GM21447 (cell line): ENCODE measurements around the gene SPART.
"Not testable (repeated sequence)": the region's sequence is repeated elsewhere in the genome, so short reads cannot be mapped to it uniquely, and the experiment has no call there.

Experiments used
- ATAC-seq: cut with Tn5 transposase; IDR thresholded peaks from one replicate; pipeline ENCODE4 v1.9.1; 2021; ENCODE audit not compliant: unreplicated experiment

The SPART gene

DNA sequence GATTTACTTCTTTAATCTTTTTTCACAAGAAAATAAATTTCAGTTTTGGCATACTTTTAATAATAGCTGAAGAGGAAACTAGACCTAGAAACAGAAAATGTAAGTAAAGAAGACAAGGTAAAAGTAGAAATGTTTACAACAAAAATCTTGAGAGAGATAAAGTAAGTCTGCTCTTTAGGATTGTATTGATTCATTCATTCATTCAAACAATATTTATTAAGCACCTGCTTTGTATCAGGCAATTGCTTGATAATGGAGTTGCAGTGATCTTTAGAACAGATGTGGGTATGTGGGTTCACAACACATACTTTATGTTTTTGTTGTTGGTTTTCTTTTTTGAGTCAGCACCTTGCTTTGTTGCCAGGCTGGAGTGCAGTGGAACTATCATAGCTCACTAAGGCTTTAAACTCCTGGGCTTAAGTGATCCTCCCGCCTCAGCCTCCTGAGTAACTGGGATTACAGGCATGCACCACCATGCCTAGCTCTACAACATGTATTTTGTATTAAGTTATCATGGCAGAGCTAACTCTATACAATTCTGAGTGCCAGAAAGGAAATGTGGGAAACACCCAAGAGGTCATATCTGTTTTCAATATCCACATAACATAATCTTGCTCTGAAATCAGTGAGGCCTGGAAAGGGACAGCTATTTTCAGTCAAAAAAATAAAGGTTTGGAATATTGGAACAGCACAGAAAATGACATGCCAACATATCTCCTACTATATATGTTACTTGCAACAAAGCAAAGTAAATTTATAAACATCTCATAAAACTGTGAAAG is 8.8 kb upstream of the SPART start:
- ATAC-seq, result no peak

DNA sequence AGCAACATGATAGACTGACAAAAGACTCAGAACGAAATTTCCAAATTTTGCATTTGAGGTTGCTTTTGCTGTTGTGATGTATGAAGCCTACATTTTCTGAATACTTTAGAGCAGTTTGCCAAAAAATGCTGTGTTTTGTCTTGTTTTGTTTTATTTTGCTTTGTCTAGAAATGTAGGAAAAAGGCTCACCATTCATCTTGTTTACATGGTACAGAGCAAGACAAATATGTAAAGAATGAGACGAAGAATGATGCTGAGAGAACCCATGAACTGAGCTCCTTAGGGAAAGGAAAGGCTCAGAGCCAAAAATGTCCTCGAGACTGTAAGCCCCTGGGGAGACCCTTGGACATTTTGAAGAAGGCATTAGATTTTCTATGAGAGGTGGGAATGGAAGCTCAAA is 6.8 kb upstream of the SPART start:
- ATAC-seq, result no peak

DNA sequence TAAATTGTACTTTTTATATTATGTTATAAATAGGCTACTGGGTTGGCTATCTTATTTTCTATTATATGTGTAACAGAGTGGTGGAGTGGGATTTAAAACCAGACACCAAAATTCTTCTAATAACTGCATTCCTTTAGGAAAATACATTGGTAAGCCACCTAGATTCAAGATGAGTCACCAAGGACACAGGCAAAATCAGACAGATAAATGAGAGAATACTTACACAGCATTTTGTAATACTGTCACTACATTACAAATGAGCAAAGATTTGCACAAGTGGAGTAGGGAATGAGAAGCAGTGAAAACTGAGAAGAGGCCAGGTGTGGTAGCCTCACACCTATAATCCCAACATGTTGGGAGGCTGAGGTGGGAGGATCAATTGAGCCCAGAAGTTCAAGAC is 6.2 kb upstream of the SPART start:
- no peak for ATAC-seq

DNA sequence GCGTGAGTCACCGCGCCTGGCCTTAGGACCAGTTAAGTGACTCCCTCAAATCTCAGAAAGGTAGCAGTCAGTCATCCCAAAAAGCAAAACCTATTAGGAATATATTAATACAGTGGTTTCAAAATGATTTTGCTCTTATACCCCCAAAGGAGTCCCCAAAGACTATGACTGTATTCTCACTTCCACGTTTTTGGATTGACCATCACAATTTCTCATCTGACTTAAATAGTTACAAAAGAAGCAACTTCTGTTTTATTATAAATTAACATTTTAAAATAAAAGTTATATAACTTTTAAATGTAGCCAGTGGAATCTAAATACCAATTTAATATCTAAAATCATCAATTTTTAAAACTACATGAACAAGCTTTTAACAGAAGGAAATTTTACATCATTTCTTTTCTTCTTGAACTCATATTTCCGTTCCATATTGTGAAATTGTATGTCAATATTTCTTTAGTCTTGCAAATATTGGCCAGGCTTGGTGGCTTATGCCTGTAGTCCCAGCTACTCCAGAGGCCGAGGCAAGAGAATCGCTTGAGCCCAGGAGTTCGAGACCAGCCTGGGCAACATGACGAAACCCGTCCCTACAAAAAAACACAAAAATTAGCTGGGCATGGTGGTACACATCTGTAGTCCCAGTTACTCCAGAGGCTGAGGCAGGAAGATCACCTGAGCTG is 1.5 kb upstream of the SPART start:
- ATAC-seq, result no peak

DNA sequence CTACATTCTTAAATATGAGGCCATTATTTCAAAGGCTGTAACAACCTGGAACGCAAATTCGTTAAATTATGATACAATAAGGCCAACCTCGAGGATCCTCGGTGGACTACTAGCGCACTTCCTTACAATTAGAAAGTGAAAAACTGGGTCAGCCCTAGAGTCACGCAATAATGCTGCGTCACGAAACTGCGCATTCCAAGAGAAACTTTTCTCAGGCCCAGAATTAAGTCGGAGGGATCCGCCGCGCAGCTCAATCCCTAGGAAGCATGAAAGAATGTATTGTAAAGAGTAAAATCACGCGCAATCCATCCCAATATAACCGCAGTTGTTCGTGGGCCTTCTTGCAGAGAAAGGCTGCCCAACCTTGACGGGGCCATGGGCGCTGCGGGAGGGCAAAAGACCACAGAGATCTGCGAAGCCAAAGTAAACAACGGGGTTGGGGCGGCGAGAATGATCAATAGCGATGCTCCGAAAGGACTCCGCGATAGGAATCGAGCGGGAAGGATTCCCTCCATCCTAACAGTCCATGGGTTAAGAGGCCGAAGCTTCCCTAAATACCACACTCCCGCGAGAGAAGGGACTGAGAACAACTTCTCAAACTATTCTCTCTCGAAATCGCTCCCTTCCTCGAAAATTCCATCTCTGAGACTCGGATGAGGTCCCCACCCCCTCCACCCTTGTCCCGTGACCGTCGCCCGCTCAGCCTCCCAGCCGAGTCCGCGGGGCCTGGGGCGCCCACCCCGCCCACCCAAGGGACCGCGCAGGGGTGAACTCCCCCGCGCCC is 564 bp downstream of the SPART start:
- peak; percentile 26 for ATAC-seq

DNA sequence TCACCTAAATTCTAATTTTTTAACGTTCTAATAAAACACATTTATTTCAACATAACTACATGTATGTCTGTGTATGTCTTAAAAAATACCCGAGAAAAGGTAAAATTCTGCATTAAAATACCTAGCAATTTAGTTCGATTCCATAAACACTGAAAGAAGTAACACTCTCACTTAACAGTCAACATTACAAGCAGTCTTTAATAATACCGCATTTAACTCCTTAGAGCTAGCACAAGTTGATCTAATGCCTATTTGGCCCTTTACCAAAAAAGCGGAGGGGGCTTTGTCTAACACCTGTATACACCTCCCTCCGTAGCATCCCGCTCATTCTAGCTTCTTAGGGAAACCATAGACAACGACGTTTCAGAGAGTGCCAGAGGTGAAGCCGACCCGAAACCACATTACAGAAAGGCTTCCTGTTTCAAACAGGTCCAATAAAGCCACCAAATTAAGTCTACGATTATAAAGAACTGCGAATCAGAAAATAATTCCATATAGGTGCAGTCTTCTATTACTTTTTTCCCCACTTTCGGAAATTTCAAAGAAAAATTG is 1.2 kb downstream of the SPART start:
- no peak for ATAC-seq

DNA sequence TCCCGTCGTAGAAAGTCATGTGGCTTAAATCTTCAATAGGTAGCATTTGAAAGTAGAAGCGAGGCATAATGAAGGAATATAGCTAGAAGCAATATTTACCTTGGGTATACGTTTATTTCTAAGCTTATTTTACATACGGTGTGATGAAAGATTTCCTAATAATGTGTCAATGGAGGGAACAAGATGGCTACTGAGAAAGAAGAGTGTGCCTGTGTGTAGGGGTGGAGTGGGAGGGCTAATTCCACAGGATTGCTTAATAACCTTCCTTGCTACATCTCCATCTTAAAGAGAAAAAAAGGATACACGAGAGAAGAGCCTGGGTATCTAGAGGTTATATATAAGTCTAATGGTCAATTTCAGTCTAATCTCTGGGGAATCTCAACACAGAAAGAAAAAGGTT is 2.0 kb downstream of the SPART start:
- ATAC-seq, result no peak

DNA sequence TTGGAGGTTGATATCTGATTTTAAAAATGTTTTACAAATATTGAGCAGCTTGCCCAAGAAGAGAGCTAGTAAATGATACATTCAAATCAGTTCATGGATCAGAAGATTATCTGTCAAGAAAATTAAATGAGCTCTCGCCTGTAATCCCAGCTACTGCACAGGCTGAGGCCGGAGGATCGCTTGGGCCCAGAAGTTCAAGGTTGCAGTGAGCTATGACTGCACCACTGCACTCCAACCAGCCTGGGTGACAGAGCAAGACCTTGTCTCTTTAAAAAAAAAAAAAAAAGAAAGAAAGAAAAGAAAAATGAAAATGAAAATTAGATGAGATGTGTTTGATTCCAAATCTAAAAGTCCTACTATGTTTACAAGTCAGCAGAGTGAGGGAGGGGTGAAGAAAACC is 2.4 kb downstream of the SPART start:
- no peak for ATAC-seq

DNA sequence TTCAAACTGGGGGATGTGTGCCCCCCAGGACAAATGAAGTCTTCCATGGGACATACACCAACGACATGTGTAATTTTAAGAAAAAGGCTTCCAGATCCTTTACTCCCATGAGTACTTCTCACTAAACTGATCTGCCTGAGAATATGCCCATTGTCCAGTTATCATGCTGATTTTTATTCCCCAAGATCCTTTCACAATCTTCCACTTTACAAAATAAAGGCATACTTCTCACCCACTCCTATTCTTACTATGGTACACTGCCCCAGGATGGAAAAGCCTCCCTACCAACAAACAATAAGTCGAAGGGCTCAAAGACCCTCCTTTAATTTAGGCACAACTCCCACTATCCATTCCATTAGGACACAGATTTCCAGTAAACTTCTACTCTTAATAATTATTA is 3.5 kb downstream of the SPART start:
- no peak for ATAC-seq

DNA sequence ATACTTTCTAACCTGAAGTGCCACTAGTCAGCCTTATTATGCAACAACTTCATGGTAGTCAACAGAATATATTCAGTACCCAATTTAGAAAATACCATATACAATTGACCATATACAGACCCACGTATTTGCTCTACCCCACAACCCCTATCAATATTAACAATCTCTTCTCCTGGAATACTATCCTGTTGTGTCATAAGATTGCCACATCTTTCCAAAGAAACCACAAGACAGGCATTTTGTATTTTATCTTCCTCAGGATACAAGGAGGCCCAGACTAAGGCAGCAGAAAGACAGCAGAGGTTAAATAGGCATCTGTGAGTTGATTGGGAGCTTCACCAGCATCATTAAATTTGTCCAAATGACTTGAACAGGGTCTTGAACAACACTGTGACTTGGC is 4.5 kb downstream of the SPART start:
- ATAC-seq, result no peak

DNA sequence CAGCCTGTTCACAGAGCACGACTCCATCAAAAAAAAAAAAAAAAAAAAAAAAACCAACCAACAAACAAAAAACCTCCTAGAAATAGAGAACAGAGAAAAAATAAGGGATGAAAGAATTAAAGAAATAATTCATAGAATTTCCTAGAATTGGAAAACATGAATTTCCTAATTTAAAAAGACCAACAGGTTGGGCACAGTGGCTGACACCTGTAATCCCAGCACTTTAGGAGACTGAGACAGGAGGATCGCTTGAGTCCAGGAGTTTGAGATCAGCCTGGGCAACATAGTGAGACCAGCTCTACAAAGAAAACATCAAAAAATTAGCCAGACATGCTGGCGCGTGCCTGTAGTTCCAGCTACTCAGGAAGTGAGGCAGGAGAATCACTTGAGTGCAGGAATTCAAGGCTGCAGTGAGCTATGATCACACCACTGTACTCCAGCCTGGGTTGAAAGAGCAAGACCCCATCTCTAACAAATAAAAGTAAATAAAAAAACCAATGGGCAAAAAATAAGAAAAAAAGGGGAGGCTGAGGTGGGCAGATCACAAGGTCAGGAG is 6.5 kb downstream of the SPART start:
- ATAC-seq, result no peak

DNA sequence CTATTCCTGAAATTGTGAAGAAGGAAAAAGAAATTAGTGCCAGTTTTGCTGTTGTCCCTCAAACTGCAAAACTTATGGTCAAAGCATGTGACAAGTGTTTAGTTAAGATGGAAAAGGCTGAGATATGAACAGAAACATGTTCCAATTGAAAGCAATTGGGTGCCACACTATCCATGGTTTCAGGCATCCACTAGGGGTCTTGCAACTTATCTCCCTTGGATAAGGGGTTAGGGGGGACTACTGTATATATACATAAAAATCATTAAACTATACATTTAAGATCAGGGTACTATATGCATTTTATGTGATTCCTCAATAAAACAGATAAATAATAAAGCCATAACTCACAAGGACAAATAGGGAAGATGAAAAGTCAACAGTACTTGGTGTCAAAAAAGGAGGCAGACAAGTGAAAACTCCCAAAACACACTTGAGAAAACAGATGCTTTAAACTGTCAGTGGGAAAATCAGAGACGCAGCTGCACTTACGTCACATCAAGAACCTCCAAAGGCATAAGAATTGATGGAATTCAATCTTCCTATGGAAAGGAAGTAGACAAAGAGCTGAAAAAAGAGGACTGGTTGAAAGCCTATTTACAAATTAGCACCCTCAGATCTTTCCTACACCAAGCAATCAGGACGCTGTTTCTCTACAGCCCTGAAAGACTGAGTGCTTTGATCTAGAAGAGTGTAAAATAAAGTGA is 8.1 kb downstream of the SPART start:
- ATAC-seq, result no peak

DNA sequence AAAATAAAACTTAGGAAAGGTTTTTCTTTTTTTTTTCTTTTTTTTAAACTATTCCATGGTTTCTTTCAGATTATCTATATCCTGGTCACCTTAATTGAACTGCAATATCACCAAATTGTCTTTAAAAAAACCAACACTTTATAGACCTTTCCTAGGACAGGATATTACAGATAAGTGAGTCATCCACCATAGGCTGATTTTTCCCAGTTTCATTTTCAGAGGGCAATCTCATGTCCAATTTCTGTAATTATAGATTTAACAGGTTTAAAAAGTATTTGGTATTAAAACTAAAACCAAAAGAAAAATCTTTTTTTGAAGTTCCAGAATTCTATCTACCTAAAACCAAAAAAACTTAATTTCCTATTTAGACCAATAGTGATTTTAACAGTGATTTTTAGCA is 13.2 kb downstream of the SPART start:
- ATAC-seq, result no peak

DNA sequence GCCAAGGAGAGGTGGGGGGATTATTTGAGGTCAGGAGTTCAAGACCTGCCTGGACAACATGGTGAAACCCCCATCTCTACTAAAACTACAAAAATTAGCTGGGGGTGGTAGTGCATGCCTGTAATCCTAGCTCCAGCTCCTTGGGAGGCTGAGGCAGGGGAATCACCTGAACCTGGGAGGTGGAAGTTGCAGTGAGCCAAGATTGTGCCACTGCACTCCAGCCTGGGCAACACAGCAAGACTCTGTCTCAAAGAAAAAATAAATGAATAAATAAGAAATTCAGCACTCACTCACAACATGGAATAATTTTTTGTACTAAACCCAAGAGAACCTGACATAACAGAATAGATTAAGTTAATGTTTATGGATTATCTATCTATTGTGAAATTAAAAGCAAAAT is 13.9 kb downstream of the SPART start:
- not testable (repeated sequence) for ATAC-seq

DNA sequence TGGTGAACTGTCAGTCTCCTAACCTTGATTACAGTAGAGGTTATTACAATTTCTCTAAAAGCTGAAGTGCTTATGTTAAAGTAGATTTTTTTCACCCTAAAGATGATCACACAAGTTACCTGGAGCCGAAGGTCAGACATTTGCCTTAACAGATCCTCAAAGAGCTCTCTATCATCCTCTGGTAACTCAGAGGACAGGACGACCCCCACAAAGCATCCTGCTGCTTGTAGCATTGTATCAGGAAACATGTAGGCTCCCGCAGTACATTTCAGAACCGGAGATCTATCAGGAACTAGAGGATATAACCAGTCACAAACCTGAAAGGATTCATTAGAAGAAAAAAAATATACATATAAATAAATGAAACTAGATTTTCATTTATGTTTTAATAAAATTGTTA is 14.9 kb downstream of the SPART start:
- no peak for ATAC-seq

DNA sequence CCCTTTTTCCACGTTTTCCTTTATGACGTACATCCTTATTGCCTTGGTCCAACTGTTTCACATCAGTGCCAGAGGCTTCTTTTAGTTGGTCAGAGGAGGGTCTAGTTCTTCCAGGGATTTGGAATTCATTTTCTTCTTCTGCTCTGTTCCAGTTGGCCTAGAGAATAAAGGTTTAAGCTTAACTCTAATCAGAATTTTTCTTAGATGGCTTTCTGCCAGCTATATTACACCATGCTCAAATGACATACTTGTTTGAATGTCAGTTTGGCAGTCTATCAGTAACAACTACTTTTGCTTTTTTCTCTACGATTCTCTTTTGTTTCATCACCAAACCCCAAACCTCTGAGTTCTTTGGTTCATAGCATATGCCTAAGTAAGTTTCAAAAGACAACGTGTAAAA is 16.8 kb downstream of the SPART start:
- ATAC-seq, result no peak

DNA sequence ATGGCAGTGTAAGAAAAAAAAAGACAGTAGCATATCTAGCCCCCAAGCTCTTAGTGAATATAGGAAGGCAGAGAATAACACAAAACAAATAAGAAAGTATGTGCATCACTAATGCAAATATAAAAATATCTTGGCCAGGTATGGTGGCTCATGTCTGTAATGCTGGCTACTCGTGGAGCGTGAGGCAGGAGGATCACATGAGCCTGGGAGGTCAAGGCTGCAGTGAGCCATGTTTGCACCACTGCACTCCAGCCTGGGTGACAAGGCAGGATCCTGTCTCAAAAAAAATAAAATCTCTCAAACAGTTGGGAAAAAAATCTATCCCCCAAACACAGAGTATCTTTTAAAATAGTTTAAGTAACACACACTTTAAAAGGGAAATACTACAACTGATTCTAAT is 17.4 kb downstream of the SPART start:
- ATAC-seq, result no peak

DNA sequence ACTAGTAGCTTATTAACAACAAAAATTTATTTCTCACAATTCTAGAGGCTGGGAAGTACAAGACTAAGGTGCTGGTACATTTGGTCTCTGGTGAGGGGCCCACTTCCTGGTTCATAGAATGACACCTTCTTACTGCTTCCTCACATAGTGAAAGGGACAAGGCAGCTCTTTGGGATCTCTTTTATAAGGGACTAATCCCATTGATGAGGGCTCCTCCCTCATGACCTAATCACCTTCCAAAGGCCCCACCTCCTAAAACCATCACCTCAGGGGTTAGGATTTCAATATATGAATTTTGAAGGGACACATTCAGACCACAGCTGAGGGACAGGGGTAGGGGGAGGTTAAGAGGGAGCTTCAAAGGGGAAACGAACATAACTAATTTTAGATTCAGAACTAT is 20.3 kb downstream of the SPART start:
- no peak for ATAC-seq

DNA sequence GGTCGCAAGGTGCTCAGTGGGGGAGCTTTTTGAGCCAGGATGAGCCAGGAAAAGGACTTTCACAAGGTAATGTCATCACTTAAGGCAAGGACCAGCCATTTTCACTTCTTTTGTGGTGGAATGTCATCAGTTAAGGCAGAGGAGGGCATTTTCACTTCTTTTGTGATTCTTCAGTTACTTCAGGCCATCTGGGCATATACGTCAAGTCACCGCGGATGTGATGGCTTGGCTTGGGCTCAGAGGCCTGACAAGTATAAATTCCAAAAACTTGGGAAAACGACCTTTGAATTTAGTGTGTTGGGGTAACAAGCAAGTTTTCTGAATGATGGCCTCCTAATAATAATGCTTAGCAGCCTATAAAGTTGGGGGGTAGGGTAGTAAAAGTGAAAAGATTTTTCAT is 21.3 kb downstream of the SPART start:
- ATAC-seq, result not testable (repeated sequence)

DNA sequence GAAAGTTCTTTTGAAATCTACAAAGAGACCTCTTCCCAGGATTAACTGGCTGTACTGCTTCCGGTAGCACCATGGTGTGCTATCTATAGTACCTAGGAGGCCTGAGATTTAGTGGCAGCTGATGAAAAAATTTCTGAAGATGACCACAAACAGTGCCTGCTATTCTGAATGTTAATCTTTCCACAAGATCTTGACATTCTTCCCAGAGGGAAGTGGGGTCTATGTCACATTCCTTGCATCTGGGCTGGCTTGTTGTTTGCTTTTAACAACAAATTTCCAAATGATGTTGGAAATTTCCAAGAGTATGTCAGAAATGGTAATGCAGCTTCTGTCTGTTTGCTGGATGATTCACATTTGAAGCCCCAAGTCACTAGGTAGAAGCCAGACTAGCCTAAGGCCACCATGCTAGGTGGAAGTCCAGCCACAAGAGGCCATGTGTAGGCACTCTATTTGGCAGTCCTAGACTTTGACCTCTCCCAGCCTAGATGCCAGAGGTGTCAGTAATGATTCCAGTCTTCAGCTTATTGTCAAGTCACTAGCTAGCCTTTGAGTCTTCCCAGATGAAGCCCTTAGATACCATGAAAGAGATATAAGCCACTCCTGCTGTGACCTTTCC is 22.1 kb downstream of the SPART start:
- no peak for ATAC-seq
